NOMO-1 treated with dmso at 0.1 percent for 144 hours (cell line): ENCODE data around the gene DBP.
"Not testable (repeated sequence)": the region's sequence is repeated elsewhere in the genome, so short reads cannot be mapped to it uniquely, and the experiment has no call there.

ENCODE experiments used
- DNase-seq: peaks from one replicate; lab custom pipeline; 2025; ENCODE audit not compliant: unreplicated experiment; lab: John Stamatoyannopoulos, UW

Gene DBP

DNA sequence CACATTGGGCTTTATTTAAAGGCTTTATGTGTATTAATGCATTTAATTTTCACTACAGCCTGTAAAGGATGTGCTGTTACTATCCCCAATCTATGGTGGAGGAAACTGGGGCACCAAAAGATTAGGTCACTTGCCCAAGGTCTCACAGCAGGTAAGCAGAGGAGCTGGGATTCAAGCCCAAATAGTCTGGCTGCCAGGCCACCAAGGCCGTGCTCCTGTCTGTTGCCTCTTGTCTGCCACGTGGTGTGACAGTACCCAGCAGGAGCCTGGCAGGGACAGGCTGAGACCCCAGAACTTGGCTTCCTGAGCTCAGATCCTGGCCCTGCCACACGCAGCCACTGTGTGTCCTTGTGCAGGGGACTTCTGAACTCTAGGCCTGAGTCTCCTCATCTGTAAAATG, 31.2 kb upstream of the DBP start:
- no peak for DNase-seq

GRCh38 chr19:48665786-48666185, 28.6 kb upstream of the DBP start:
- DNase-seq = no peak

GRCh38 chr19:48664476-48664875, 27.3 kb upstream of the DBP start:
- no peak for DNase-seq

GRCh38 chr19:48663667-48664066, 26.5 kb upstream of the DBP start:
- no peak for DNase-seq

DNA sequence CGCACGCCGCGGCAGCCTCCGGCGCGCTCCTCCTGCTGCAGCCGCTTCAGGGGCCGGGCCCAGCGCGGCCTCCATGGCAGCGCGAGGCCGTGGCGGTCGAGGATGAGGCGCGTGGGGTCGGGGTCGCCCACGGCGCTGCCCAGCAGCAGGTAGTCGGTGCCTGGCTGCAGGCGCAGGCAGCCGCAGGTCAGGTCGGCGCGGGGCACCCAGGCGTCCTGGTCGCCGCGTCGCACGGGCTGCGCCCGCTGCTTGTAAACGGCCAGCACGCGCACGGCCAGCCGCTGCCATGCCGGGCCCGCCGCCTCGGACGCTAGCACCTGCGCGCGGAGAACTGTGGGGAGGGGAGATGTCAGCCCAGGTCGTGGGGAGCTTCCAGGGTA, 24.5 kb upstream of the DBP start:
- DNase-seq = no peak

DNA sequence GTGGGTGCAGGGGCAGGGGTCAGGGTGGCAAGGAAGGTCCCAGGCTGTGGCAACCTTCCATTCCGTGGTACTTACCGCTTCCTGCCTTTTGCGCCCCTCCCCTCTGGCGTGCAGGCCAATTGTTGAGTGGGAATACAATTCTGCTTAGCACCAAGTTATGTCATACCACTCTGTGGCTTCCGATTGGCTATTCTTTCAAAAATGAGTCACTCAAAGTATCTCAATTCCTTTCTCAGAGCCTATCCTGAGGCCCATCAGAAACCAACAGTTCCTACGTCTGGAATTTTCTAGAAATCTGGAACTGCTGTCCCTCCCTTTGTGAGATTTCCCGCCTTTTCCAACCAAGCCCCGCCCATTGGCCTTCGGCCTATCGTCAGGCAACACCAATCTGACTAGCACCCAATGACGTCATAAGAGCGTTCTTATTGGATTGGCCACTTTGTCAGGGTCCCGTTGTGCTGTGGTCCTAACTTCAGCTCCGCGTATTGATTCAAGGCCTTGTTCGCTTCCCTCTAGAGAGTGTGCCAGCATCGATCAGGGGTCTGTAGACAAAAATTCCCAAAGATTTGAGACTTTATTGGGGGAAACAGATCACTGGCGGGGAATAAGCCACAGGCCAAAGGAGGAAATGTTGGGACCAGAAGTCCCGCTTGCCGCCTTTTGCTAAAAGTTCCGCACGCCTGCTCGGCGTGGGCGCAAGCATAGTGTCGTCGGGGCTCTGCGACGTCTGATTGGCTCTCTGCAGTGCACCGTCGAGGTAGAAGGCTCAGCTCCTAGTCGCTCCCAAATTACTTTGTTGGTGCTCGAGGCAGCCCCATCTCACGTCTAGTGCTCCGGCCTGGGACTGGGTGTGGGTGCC, 23.9 kb upstream of the DBP start:
- peak; percentile 90 for DNase-seq

- DNase-seq = no peak
Measured at GRCh38 chr19:48659768-48660167, 22.6 kb upstream of the DBP start.

- no peak for DNase-seq
Measured at GRCh38 chr19:48658483-48658882, 21.3 kb upstream of the DBP start.

DNA sequence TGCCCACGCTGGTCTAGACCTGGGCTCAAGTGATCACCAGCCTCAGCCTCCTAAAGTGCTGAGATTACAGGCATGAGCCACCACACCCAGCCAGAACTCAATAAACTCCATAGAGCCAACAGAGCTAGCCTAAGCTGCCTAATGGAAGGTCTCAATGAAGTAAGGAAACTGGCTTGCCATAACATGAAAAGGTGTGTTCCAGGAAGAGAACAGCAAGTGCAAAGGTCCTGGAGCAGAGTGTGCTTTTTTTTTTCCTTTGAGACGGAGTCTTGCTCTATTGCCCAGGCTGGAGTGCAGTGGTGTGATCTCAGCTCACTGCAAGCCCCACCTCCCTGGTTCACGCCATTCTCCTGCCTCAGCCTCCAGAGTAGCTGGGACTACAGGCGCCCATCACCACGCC, 20.6 kb upstream of the DBP start:
- not testable (repeated sequence) for DNase-seq

DNA sequence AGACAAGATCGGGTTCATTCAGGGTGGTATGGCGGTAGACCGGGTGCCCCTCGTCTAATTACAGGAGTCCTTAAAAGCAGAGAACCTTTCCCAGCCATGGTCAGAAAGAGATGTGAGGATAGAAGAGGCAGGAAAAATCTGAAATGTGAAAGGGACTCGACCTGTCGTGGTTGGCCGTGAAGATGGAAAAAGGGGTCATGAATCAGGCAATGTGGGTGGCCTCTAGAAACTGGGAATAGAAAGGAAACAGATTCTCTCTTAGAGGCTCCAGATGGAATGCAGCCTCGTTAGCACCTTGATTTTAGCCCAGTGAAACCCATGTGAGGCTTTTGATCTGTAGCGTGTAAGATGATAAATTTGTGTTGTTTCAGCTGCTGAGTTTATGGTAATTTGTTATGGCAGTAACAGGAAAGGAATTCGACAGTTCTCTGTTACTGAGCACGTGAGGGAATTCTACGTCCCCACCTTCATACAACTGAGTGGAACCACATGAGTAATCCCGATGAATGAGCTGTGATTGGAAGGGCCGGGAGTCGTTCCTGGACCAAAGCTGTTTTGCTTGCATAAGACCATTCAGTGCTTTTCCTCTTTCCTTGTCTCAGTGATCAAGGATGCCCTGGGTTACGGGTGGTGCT, 19.8 kb upstream of the DBP start:
- no peak for DNase-seq

DNA sequence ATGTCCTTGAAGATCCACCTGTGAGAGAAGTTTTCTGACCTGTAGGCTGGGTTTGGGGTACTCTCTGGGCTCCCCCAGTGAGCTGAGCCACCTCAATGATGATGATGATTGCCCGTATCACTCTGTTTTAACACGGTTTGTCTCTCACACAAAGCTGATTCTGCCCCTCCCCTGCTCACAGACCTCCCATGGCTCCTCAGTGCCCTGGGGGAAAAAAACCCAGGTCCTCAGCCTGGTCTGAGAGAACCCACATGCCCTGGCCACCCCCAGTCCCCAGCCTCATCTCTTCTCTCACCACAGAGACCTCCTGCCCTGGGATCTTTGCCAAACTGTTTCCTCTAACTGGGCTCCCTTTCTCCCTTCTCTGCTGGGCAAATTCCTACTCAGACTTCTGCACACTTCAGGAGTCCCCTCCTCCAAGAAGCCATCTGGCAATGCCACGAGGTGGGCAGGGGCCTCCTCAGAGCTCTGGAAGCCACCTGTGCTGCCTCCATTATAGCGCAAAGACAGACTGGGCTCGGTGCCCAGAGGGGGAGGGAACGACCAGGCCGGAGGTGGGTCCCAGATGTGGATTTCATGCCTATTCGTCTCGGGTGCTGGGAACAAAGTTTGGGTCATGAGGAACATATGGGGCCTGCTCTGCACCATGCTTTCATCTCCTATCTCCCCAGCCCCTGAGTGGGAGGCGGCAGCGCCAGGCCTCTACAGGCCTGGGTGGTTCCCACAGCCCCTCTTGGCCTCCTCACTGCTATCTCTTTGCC, 17.3 kb upstream of the DBP start:
- no peak for DNase-seq

DNA sequence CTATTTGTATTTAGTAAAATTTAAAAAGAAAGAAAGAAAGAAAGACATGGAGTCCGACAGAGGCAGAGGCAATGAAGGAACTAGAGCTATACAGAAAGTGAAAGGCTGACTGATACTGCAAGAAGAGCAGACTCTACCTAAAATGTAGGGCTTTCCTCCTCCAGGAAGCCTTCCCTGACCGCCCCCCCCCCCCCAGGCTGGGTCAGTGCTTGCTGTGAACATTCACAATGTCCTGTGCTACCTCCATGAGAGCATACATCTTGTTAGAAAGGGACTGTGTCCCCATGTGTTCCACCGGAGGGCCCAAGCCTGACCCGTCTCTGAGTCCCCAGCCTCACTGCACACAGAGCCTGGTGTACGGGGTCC, 14.5 kb upstream of the DBP start:
- DNase-seq = no peak

DNA sequence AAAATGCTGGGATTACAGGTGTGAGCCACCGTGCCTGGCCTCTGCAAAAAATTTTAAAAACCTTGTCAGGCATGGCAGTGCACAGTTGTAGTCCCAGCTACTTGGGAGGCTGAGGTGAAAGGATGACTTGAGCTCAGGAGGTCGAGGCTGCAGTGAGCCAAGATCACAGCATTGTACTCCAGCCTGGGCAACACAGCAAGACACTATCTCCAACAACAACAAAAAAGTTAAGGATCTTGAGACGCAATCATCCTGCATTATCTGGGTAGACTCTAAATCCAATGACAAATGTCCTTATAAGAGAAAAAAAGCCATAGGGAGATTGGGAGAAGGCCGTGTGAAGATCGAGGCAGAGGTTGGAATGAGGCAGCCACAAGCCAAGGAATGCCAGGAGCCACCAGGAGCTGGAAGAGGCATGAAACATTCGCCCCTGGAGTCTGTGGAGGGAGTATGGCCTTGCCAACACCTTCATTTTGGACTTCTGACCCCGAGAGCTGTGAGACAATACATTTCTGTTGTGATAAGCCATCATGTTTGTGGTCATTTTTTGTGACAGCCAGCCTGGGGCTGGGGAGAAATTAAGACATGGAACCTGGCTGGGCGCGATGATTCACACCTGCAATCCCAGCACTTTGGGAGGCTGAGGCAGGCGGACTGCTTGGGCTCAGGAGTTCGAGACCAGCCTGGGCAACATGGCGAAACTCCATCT, 13.9 kb upstream of the DBP start:
- no peak for DNase-seq

- DNase-seq = no peak
Measured at GRCh38 chr19:48648134-48648533, 11.0 kb upstream of the DBP start.

DNA sequence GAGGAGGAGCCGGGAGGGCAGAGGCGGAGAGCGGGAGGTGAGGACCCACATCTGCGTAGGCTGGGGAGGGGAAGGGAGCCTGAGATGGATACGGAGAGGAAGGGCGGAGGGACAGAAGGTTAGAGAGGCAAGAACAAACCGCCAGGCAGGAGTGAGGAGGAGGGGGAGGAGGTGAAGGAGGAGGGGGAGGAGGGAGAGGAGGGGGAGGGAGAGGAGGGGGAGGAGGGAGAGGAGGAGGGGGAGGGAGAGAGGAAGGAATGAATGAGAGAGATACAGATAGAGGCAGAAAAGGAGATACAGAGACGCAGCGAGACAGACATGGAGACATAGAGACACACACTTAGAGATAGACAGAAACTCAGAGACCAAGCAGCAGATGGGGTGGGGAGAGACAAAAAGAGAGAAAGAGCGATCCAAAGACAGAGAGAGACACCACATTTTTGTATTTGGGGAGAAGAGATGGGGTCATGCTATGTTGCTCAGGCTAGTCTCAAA, 9.6 kb upstream of the DBP start:
- DNase-seq = no peak

- peak; percentile 91 for DNase-seq
Measured at GRCh38 chr19:48646001-48646721, 9.0 kb upstream of the DBP start, which contains the start of gene CA11. Gene CA11 (minus strand): TSS chr19:48646187. CDS start chr19:48645632, 555 bp downstream.

DNA sequence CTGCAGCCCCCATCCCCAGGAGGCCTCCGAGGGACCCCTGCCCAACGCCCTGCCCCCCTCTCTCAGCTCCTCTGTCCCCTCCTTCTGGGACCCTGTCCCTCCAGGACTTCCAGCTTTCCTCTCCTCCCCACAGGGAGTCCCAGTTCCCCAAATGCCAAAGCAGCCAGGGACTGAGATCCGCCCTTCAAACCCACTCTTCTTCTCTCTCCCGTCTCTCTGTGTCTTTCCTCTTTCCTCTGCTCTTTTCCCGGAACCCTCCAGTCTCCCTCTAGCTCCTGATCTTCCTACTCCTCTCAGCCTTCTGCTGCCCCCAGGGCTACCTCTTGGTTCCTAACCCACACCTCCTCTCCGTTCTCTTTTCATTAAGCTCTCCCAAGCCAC, 8.4 kb upstream of the DBP start:
- no peak for DNase-seq

- DNase-seq = peak; percentile 41
Measured at GRCh38 chr19:48644839-48645619, 7.8 kb upstream of the DBP start.

- no peak for DNase-seq
Measured at GRCh38 chr19:48644355-48644754, 7.2 kb upstream of the DBP start.

- DNase-seq = no peak
Measured at GRCh38 chr19:48642862-48643261, 5.7 kb upstream of the DBP start.
